ENCODE measurements around the gene NAV3.

GRCh38 chr12:78185651-78186050 is 355.0 kb downstream of the NAV3 start:
- TF ChIP-seq CTCF (IDR thresholded peaks at IDR 0.05; ENCODE audit: low read depth, low read length, poor library complexity, severe bottlenecking), result no peak
- no peak for TF ChIP-seq EZH2phosphoT487 (IDR thresholded peaks at IDR 0.05; ENCODE audit: borderline replicate concordance, low read length)
